HepG2 (cell line): ENCODE measurements around the gene DHX8. TPM values are rescaled to one million over a fixed set of nuclear protein-coding genes. Genes with fewer than 3 reads are reported as not detected.
A peak's percentile ranks its signal among the peaks of the same experiment; 100 is the strongest.

Source experiments
- BCL6 ChIP-seq: IDR thresholded peaks from 2 replicates; pipeline ENCODE4 v1.6.1; 2016; ENCODE audit warnings: missing genetic modification reagents, missing compliant biosample characterization
- ELF4 ChIP-seq: sonication (generic); formaldehyde crosslinking; IDR thresholded peaks from 2 replicates; pipeline ENCODE4 v1.5.0; 2020; ENCODE audit warnings: missing genetic modification reagents, mild to moderate bottlenecking, moderate library complexity, borderline replicate concordance
- FOSL1 ChIP-seq: sonication (generic); formaldehyde crosslinking; IDR thresholded peaks from 2 replicates; pipeline ENCODE4 v1.9.0; 2021; ENCODE audit warnings: missing genetic modification reagents, borderline replicate concordance
- KDM5B ChIP-seq: sonication (generic); formaldehyde crosslinking; IDR thresholded peaks from 2 replicates; pipeline ENCODE4 v1.4.0; 2020; ENCODE audit warnings: missing genetic modification reagents, mild to moderate bottlenecking, borderline replicate concordance
- MEF2D ChIP-seq: sonication (generic); formaldehyde crosslinking; IDR thresholded peaks from 2 replicates; pipeline ENCODE4 v1.5.1; 2020; ENCODE audit warnings: mild to moderate bottlenecking, missing genetic modification reagents
- MYC ChIP-seq: sonication (generic); formaldehyde crosslinking; IDR thresholded peaks from 2 replicates; pipeline ENCODE4 v1.9.0; 2021; ENCODE audit warnings: missing genetic modification reagents, borderline replicate concordance
- NFYB ChIP-seq: sonication (generic); formaldehyde crosslinking; IDR thresholded peaks from 2 replicates; pipeline ENCODE4 v1.4.0; 2020; ENCODE audit warnings: missing genetic modification reagents
- RXRB ChIP-seq: IDR thresholded peaks from 2 replicates; pipeline ENCODE4 v1.6.1; 2016; ENCODE audit warnings: borderline replicate concordance, missing genetic modification reagents, missing compliant biosample characterization
- TBX2 ChIP-seq: sonication (generic); formaldehyde crosslinking; IDR thresholded peaks from 2 replicates; pipeline ENCODE4 v1.5.0; 2020; ENCODE audit warnings: missing genetic modification reagents, mild to moderate bottlenecking, borderline replicate concordance
- ZNF12 ChIP-seq: sonication (generic); formaldehyde crosslinking; IDR thresholded peaks from 2 replicates; pipeline ENCODE4 v1.5.0; 2020; ENCODE audit warnings: missing genetic modification reagents
- ZNF205 ChIP-seq: IDR thresholded peaks from 2 replicates; pipeline ENCODE4 v1.6.1; 2018; ENCODE audit warnings: missing biosample characterization, missing genetic modification reagents
- ZNF256 ChIP-seq: sonication (generic); formaldehyde crosslinking; conservative IDR thresholded peaks from 2 replicates; pipeline ENCODE4 v1.4.0; 2020; ENCODE audit warnings: missing genetic modification reagents
- polyA plus RNA-seq, 8 experiments: library from polyadenylated mRNA; depleted of rRNA in 3 of 8; stranded (reverse) in 7 of 8; unstranded in 1 of 8; fragments of >200 nt; fragmentation: Illumina TruSeq in 4 of 8; extraction: Trizol in 4 of 8; gene quantifications; 2 replicates each; pipeline versions ENCODE4 v1.2.1 to v1.2.3, GENCODE V29; 2011 to 2016; ENCODE audit warnings: low read depth in 4 of 8, missing spikeins in 1 of 8, mixed read lengths in 1 of 8; ENCODE audit not compliant: insufficient read depth in 1 of 8
- total RNA-seq, 5 experiments: library from RNA; depleted of rRNA; stranded (reverse); fragments of >200 nt; fragmentation: Illumina TruSeq; extraction: Trizol; gene quantifications; 2 replicates each; pipeline ENCODE4 v1.2.3, GENCODE V29; 2016; ENCODE audit warnings: low read depth in 1 of 5
- TF ChIP-seq, protein P1 (sequence below): sonication (generic); formaldehyde crosslinking; IDR thresholded peaks from 2 replicates; pipeline ENCODE4 v1.8.0; 2022; ENCODE audit warnings: mild to moderate bottlenecking, missing genetic modification reagents, borderline replicate concordance
- TF ChIP-seq, protein P2 (sequence below): sonication (generic); formaldehyde crosslinking; IDR thresholded peaks from 2 replicates; pipeline ENCODE4 v1.5.0; 2020; ENCODE audit warnings: missing genetic modification reagents
- TF ChIP-seq, protein P3 (sequence below): sonication (generic); formaldehyde crosslinking; IDR thresholded peaks from 2 replicates; pipeline ENCODE4 v1.5.1; 2020; ENCODE audit warnings: mild to moderate bottlenecking, missing genetic modification reagents
- TF ChIP-seq, protein P4 (sequence below): sonication (generic); formaldehyde crosslinking; conservative IDR thresholded peaks from 2 replicates; pipeline ENCODE4 v1.8.1; 2023; ENCODE audit warnings: missing genetic modification reagents
- TF ChIP-seq, protein P5 (sequence below): IDR thresholded peaks from 2 replicates; pipeline ENCODE4 v1.4.0; 2020; ENCODE audit warnings: mild to moderate bottlenecking, missing genetic modification reagents

DHX8 gene
- total and polyA plus RNA-seq, 2 of the 13 experiments (the other 11 are each of a cell fraction or from before 2014, with no cell fraction given) = 24.8 to 48.9 TPM

DNA sequence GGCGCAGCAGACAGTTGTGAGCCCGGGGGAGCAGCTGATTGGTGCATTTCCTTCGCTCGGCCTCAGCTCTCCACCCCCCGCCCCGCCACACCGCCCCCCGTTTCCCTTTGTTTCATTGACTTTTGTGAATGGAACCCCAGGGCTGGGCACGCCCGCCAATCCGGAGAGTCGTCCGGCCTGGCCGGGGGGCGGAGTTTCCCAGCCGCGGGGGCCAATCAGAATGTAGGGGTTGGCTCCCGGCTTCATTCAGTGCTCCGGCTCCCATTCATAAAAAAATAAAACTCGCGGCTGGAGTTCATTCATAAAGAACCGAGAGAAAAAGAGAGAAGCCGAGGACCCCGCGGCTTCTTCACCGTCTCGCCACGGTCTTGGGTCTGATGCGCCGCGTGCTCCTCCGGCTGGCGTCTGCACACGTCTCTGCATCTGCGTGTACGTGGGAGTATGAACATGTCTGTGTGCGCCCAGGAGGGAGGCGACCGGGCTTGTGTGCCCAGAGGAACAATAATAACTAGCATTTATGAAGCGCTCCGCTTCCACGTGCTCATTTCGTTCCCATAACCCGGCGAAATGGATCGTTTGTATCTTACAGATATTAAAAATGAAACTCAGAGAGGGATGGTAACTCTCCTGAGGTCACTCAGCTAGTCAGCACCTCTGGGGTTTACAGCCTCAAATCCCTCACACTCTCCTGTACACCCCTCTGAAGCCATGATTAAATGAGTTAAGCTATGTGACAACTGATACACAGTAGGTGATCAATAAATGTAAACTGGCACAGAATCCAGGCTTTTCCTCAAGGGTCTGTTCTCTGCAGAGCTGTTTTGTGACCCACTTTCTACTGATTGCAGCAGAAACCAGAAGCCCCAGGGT lies 62.8 kb downstream of the DHX8 start, which contains the start of gene ETV4 (continued):
- TF ChIP-seq FOSL1 (no peak), ZNF205 (CRISPR knock-in tag) (no peak; the same call in 1 of the 2 replicates), ZNF256 (no peak), ELF4 (CRISPR knock-in tag) (peak; percentile 74), KDM5B (CRISPR knock-in tag) (no peak), ZNF12 (no peak), MYC (CRISPR knock-in tag) (peak; percentile 61; the same call in 1 of the 2 replicates), RXRB (CRISPR knock-in tag) (no peak), TBX2 (CRISPR knock-in tag) (no peak), MEF2D (CRISPR knock-in tag) (0 out of 2 replicates have a peak, but pooled peaks have one; percentile 25), BCL6 (CRISPR knock-in tag) (no peak), NFYB (peak; percentile 88)
- TF ChIP-seq, protein P1, sequence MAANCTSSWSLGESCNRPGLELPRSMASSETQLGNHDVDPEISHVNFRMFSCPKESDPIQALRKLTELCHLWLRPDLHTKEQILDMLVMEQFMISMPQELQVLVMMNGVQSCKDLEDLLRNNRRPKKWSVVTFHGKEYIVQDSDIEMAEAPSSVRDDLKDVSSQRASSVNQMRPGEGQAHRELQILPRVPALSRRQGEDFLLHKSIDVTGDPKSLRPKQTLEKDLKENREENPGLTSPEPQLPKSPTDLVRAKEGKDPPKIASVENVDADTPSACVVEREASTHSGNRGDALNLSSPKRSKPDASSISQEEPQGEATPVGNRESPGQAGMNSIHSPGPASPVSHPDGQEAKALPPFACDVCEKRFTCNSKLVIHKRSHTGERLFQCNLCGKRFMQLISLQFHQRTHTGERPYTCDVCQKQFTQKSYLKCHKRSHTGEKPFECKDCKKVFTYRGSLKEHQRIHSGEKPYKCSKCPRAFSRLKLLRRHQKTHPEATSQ (CRISPR knock-in tag) = 0 out of 2 replicates have a peak, but pooled peaks have one; percentile 25
- TF ChIP-seq, protein P2, sequence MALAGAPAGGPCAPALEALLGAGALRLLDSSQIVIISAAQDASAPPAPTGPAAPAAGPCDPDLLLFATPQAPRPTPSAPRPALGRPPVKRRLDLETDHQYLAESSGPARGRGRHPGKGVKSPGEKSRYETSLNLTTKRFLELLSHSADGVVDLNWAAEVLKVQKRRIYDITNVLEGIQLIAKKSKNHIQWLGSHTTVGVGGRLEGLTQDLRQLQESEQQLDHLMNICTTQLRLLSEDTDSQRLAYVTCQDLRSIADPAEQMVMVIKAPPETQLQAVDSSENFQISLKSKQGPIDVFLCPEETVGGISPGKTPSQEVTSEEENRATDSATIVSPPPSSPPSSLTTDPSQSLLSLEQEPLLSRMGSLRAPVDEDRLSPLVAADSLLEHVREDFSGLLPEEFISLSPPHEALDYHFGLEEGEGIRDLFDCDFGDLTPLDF (CRISPR knock-in tag) = no peak
- TF ChIP-seq, protein P3, sequence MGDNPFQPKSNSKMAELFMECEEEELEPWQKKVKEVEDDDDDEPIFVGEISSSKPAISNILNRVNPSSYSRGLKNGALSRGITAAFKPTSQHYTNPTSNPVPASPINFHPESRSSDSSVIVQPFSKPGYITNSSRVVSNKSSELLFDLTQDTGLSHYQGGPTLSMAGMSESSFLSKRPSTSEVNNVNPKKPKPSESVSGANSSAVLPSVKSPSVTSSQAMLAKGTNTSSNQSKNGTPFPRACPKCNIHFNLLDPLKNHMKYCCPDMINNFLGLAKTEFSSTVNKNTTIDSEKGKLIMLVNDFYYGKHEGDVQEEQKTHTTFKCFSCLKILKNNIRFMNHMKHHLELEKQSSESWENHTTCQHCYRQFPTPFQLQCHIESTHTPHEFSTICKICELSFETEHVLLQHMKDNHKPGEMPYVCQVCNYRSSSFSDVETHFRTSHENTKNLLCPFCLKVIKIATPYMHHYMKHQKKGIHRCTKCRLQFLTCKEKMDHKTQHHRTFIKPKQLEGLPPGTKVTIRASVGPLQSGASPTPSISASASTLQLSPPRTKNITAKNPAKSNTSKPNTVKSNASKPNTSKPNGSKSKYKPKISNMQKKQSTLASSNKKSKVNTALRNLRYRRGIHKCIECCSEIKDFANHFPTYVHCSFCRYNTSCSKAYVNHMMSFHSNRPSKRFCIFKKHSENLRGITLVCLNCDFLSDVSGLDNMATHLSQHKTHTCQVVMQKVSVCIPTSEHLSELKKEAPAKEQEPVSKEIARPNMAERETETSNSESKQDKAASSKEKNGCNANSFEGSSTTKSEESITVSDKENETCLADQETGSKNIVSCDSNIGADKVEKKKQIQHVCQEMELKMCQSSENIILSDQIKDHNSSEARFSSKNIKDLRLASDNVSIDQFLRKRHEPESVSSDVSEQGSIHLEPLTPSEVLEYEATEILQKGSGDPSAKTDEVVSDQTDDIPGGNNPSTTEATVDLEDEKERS (CRISPR knock-in tag) = no peak
- TF ChIP-seq, protein P4, sequence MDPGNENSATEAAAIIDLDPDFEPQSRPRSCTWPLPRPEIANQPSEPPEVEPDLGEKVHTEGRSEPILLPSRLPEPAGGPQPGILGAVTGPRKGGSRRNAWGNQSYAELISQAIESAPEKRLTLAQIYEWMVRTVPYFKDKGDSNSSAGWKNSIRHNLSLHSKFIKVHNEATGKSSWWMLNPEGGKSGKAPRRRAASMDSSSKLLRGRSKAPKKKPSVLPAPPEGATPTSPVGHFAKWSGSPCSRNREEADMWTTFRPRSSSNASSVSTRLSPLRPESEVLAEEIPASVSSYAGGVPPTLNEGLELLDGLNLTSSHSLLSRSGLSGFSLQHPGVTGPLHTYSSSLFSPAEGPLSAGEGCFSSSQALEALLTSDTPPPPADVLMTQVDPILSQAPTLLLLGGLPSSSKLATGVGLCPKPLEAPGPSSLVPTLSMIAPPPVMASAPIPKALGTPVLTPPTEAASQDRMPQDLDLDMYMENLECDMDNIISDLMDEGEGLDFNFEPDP (CRISPR knock-in tag) = no peak; the same call in 1 of the 2 replicates
- TF ChIP-seq, protein P5, sequence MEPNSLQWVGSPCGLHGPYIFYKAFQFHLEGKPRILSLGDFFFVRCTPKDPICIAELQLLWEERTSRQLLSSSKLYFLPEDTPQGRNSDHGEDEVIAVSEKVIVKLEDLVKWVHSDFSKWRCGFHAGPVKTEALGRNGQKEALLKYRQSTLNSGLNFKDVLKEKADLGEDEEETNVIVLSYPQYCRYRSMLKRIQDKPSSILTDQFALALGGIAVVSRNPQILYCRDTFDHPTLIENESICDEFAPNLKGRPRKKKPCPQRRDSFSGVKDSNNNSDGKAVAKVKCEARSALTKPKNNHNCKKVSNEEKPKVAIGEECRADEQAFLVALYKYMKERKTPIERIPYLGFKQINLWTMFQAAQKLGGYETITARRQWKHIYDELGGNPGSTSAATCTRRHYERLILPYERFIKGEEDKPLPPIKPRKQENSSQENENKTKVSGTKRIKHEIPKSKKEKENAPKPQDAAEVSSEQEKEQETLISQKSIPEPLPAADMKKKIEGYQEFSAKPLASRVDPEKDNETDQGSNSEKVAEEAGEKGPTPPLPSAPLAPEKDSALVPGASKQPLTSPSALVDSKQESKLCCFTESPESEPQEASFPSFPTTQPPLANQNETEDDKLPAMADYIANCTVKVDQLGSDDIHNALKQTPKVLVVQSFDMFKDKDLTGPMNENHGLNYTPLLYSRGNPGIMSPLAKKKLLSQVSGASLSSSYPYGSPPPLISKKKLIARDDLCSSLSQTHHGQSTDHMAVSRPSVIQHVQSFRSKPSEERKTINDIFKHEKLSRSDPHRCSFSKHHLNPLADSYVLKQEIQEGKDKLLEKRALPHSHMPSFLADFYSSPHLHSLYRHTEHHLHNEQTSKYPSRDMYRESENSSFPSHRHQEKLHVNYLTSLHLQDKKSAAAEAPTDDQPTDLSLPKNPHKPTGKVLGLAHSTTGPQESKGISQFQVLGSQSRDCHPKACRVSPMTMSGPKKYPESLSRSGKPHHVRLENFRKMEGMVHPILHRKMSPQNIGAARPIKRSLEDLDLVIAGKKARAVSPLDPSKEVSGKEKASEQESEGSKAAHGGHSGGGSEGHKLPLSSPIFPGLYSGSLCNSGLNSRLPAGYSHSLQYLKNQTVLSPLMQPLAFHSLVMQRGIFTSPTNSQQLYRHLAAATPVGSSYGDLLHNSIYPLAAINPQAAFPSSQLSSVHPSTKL = peak; percentile 13; the same call in 1 of the 2 replicates
